ENCODE measurements around the gene MARCKSL1.

GRCh38 chr1:32309960-32310359, 26.1 kb downstream of the MARCKSL1 start:
- no peak for TF ChIP-seq CTCF (IDR thresholded peaks at IDR 0.05)
- no peak for TF ChIP-seq POLR2A (IDR thresholded peaks at IDR 0.05)
